ENCODE data around the gene KCND2. TPM values are rescaled to one million over a fixed set of nuclear protein-coding genes. Genes with fewer than 3 reads are reported as not detected.

The KCND2 gene
- total RNA-seq, 2 experiments from 2014 or later = not detected

- ChIA-PET CTCF (interaction anchor here (1.4 to 2.7 kb wide), 8 partner anchors 10 to 315 kb away, joined by 3 to 29 read pairs (median 10); no protein-coding TSS in a partner anchor), POLR2A (interaction anchor here (1.0 kb wide), 1 partner anchor 9 kb away, joined by 3 read pairs; no protein-coding TSS in a partner anchor)
- intact Hi-C loops (cut with micrococcal nuclease) = loop anchor here (5.0 kb wide), 1 partner anchor 149 kb away; no protein-coding TSS in a partner anchor
- Mint-ChIP-seq H3K4me1 (ENCODE audit: low read depth) (no peaks in the 10 kb centered on the region), H3K27me3 (peaks cover 5% of the 10 kb centered on the region), H3K4me3 (no peak overlapping the region), H3K27ac (no peak overlapping the region), H3K36me3 (ENCODE audit: low read depth) (no peaks in the 10 kb centered on the region), H3K9me3 (no peaks in the 10 kb centered on the region)
- ATAC-seq = no peak
- no peak for TF ChIP-seq CTCF (IDR thresholded peaks at IDR 0.05)
- DNase-seq = no peak
Observed at GRCh38 chr7:120793213-120793936, 520.4 kb downstream of the KCND2 start.

- CTCF ChIA-PET = interaction anchor here (3.5 kb wide), 1 partner anchor 12 kb away, joined by 21 read pairs; no protein-coding TSS in a partner anchor
Observed at GRCh38 chr7:120794106-120794729, 521.2 kb downstream of the KCND2 start.

GRCh38 chr7:120797026-120797645, 524.2 kb downstream of the KCND2 start:
- intact Hi-C loops (cut with micrococcal nuclease) = no loop called here
- no peak overlapping the region for H3K4me3 Mint-ChIP-seq
- ChIA-PET POLR2A (no interaction called here), CTCF (interaction anchor here (0.6 to 3.5 kb wide), 2 partner anchors 9 to 584 kb away, joined by 3 to 21 read pairs; no protein-coding TSS in a partner anchor)
- H3K36me3 Mint-ChIP-seq (ENCODE audit: low read depth) = no peaks in the 10 kb centered on the region
- H3K4me1 Mint-ChIP-seq (ENCODE audit: low read depth) = no peaks in the 10 kb centered on the region
- H3K9me3 Mint-ChIP-seq = no peaks in the 10 kb centered on the region
- DNase-seq = no peak
- peaks cover 12% of the 10 kb centered on the region for H3K27me3 Mint-ChIP-seq
- ATAC-seq = no peak
- TF ChIP-seq CTCF (IDR thresholded peaks at IDR 0.05) = no peak
- H3K27ac Mint-ChIP-seq = no peak overlapping the region

More at GRCh38 chr7:120794106-120794729, 521.2 kb downstream of the KCND2 start:
- TF ChIP-seq CTCF (IDR thresholded peaks at IDR 0.05) = no peak
- intact Hi-C loops (cut with micrococcal nuclease) = loop anchor here (5.0 kb wide), 1 partner anchor 148 kb away; no protein-coding TSS in a partner anchor
- peaks cover 5% of the 10 kb centered on the region for H3K27me3 Mint-ChIP-seq
- no peak overlapping the region for H3K27ac Mint-ChIP-seq
- ATAC-seq = no peak
- POLR2A ChIA-PET = no interaction called here
- no peaks in the 10 kb centered on the region for H3K36me3 Mint-ChIP-seq (ENCODE audit: low read depth)
- H3K4me1 Mint-ChIP-seq (ENCODE audit: low read depth) = no peaks in the 10 kb centered on the region
- H3K4me3 Mint-ChIP-seq = no peak overlapping the region
- no peak for DNase-seq
- no peaks in the 10 kb centered on the region for H3K9me3 Mint-ChIP-seq

GRCh38 chr7:120799147-120799546, 526.2 kb downstream of the KCND2 start:
- POLR2A ChIA-PET = interaction anchor here (0.7 kb wide), 1 partner anchor 158 kb away, joined by 4 read pairs; no protein-coding TSS in a partner anchor
- Mint-ChIP-seq H3K27ac (no peak overlapping the region), H3K4me1 (ENCODE audit: low read depth) (no peaks in the 10 kb centered on the region), H3K4me3 (no peak overlapping the region), H3K9me3 (no peaks in the 10 kb centered on the region), H3K27me3 (peaks cover 9% of the 10 kb centered on the region), H3K36me3 (ENCODE audit: low read depth) (no peaks in the 10 kb centered on the region)
- TF ChIP-seq CTCF (IDR thresholded peaks at IDR 0.05) = no peak
- no peak for ATAC-seq
- intact Hi-C loops (cut with micrococcal nuclease) = no loop called here
- DNase-seq = no peak
- CTCF ChIA-PET = interaction anchor here (0.8 to 1.2 kb wide), 2 partner anchors 15 to 282 kb away, joined by 3 read pairs; no protein-coding TSS in a partner anchor

Measured in activated CD8-positive, alpha-beta T cell treated with anti-CD3 and anti-CD28 coated beads for 36 hours (primary cell).